Ecto neural progenitor cell (in vitro differentiated cells): ENCODE results near the gene HDAC7.

Source experiments
- DNase-seq: peaks from one replicate; pipeline ENCODE4 v3.0.0-alpha.2; 2018; ENCODE audit warnings: low spot score

The HDAC7 gene

GRCh38 chr12:47777741-47778558 is 41.8 kb downstream of the HDAC7 start:
- DNase-seq = no peak

- DNase-seq = no peak
Measured at GRCh38 chr12:47777151-47777550, 42.6 kb downstream of the HDAC7 start.

DNA sequence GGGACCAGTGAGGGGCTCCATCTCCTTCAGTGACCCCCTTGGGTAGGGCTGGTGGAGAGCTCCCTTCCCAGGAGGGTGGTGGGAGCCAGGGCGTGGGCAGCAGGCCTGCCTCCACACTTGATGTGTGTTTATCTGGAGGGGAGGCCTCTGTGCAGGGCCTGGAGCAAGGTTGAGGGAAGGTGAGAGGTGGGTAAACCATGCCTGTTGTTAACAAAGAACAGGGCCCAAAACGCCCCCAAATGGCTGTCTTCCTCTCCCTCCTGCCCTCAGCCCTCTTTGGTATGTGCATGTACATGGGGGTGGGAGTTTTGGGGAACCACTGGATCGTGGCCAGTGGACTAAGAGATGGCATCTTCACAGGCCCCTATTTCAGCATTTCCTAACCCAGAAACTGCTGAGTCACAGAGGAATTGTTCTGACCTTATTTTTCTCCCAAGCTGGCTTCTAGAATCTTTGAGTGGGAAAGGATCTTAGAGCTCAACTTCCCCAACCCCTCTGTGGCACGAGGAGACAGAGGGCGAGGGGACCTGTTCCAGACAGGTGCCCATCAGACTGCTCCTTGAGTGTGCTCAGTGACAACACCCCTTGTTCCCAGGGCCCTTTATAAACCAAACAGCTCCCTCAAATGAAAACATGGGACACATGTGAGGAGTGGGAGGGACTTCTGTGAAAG is 43.1 kb downstream of the HDAC7 start:
- no peak for DNase-seq

DNA sequence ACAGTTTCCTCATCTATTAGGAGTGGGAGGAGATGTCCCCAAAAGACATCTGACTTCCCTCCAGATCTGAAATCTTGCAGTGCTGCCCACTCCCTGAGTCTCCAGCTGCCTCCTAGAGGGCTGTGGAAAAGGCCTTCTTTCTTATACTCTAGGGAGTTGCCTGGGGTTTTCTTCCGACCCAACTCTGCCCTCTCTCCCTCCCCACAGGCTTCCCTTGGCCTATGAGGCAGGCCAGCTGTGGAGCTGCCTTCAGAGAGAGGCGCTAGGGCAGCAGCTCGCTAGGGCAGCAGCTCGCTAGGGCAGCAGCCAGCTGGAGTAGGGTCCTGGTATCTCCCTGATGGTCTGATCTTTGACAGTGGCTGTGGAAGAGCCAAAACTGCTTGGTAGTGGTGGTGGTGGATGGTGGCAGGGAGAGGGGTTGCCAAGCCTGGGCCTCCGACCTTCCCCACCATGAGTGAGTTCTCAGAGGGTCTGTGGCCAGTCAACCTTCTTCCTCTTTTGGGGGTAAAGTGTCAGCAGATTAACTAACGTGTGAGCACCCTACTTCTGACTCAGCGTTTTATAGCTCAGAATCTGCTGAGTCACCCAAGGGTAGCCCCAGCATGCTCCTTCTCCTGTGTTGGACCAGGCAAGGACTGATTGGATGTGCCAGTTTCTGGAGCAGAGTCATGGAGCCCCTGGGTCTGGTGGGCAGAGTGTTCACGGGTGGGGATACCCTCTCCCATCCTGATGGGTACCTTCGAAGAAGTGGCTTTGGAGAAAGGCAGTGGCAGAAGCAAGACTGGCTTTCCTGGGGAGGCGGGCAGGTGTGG is 44.4 kb downstream of the HDAC7 start:
- DNase-seq = no peak

- no peak for DNase-seq
Measured at GRCh38 chr12:47774663-47775062, 45.0 kb downstream of the HDAC7 start.

- DNase-seq = no peak
Measured at GRCh38 chr12:47773858-47774580, 45.7 kb downstream of the HDAC7 start.

DNA sequence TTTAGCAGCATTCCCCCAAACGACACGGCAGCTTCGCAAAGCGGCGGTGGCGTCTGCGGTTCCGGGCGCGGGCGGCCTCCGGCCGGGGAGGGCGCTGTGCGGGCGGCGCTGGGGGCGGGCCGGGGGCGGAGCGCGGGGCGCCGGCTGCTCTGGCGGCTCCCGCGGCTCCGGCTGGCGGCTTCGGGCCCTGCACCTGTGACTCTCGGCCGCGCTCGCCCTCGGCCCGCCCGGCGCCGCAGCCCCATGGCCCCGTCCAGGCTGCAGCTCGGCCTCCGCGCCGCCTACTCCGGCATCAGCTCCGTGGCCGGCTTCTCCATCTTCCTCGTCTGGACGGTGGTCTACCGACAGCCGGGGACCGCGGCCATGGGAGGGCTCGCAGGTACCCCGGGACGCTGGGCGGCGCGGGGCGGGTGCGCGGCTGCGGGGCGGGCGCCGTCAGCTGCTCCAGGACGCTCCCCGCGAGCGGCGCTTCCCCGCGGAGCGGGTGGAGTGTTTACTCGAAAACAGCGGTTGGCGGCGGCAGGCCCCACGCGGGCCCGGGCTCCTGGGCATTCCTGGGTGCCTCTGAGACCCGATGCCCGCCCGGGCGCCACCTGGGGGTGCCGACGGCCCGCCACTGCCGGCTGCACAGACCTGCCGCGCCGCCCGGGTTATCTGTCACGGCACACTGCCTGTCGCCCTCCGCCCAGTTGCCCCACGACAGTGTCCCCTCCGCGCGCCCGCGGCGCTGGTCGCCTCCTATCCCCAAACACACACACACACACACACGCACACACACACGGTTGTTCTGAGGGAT is 46.4 kb downstream of the HDAC7 start, which contains the start of gene SLC48A1:
Gene SLC48A1 (plus strand): TSS at position 177 of the 796 bp plus-strand sequence. CDS start 67 bp downstream, at position 244.
- DNase-seq = peak; percentile 89

- no peak for DNase-seq
Measured at GRCh38 chr12:47772738-47773061, 47.0 kb downstream of the HDAC7 start.

GRCh38 chr12:47772094-47772660 is 47.5 kb downstream of the HDAC7 start:
- DNase-seq = no peak

DNA sequence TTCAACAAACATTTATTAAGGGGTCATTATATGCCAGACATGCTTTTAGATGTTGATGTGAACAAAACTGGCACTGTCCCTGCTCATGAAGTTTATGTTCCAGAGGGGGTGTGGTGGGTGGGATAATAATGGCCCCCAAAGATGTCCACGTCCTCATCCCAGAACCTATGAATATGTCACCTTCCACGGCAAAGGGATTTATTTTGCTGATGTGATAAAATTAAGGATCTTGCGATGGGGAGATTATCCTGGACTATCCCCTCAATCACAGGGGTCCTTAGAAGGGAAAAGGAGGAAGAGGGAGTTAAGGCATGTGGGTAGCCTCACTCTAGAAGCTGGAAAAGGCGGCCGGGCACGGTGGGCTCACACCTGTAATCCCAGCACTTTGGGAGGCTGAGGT is 48.4 kb downstream of the HDAC7 start:
- DNase-seq = no peak

- no peak for DNase-seq
Measured at GRCh38 chr12:47770086-47770726, 49.5 kb downstream of the HDAC7 start.

DNA sequence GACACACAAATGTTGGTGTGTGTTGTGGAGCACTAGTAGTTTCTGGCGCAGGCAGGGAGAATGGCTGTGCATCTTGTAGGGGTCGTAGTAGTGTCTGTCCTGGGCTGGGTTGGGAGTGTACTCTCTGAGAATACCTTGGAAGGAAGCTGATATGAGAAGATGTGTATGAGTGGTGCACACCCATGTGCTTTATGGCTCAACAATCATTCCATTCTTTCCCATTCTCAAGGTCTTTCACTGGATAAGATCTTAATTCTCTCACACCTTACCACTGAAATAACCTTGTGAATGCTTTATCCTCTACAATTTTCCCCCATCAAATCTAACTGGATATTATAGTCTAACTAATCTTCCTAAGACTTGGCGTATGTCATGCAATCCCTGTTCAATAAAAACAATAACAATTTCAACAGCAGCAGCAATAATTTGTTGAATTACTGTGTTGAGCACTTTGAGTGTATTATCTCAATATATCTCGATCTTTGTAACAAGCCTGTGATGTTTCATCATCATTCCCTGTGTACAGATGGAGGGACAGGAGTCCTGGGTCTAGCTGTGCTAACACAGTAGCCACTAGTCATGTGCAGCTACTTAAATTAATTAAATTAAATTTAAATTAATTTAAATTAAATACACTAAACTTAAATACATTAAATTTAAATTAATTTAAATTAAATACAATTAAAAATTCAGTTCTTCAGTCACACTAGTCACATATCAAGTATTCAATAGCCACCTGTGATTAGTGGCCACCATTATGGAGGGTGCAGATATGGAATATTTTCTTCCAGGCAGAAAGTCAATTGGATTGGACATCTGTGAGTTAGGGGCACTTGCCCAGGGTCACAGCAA is 50.2 kb downstream of the HDAC7 start:
- no peak for DNase-seq

- no peak for DNase-seq
Measured at GRCh38 chr12:47768323-47768811, 51.3 kb downstream of the HDAC7 start.

DNA sequence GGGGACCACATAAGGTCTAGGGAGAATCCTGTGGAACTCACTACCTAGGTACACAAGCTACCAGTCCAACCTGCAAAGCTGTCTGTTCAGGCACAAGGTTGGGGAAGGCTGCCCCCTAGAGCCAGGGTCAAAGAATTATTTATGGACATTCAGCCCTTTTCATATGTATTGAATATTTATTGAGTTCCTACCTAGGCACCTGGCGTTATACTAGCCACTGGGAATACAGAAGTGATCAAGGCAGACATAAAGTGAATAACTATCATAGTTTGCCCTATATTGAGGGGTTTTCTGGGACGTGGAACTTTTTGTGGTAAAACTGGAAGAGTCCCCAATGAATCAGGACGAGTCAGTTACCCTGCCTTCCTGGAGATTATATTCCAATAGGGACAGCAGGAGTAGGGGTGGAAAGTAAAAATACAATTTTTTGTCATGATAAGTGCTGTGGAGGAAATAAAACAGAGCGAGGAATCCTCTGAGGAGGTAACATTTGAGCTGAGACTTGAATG is 52.4 kb downstream of the HDAC7 start:
- peak; percentile 73 for DNase-seq

DNA sequence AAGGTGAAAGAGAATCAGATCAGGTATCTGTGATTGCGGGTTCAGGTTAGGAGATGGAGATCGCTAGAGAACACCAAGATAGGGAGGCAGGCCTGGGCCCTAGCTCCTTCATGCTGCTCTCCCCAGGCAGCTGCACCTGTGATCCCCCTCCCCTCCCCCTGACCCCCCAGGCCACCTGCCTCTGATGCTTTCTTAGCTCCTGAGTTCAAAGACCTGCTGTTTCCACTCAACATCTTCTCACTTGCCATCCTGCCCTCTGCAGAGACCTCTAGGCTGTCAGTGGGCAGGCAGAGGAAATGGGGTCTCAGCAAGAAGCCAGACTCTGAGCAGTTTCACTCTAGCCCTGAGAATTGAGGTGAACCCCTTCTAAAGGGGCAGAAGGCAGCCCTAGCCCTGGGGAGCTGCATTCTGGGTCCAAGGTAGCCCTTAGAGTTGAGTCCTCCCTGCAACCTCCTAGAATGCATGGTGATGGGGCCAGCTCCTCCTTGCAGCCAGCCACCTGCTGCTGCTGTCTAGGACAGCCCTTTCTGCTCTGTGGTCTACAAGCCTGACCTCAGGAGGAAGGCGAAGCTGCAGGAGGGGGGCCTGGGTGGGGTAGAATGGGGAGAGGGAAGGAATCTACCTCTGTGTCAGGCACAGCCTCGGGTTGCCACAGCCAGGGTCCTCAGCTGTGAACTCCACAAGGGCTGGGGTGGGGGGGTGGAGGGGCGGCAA is 53.0 kb downstream of the HDAC7 start:
- no peak for DNase-seq

DNA sequence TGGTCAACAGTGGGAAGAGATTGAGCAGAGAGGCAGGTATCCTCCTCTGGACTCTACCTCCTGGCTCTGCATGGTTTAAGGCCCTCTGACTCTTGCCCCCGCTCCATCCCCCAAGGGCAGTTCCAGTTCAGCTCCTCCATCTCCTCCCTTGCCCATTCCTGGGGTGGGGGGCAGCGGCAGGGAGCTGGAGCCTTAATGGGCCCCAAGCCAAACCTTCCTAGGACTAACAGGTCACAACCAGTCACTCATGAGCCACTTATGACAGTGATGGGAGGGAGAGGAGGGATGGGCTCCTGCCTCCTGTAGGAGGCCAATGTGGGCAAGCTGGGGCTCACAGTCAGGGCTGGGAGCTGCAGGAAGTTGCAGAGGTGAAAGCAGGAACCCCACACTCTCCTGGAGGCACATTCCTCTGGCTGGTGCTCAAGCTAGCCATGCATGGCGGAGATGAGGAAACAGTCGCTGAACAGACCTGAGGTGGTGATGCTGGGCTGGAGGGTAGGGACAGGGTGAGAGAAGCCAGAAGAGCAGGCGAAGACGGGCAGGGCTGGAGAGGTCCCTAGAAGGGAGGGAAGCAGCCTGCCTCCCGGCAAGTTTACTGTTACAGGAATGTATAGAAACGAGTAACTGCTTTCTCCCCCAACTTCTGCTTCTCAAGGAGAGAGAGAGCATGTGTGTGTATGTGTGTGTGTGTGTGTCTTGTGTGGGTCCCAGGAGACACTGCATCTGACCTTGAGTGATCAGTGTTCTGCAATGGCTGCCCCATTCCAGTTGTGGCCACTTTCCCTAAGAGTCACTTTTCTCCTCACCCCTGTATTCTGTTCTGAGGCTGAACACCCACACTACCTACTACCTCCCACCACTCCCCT is 56.0 kb downstream of the HDAC7 start:
- no peak for DNase-seq

GRCh38 chr12:47762850-47763465 is 56.7 kb downstream of the HDAC7 start:
- DNase-seq = no peak
